GM23248 (cell line): ENCODE results near the gene RNF126. TPM values are rescaled to one million over a fixed set of nuclear protein-coding genes. Genes with fewer than 3 reads are reported as not detected.

ENCODE experiments used
- DNase-seq: peaks from one replicate; pipeline ENCODE4 v3.0.0-alpha.2; 2015
- H2AFZ ChIP-seq: fragments of 200-600 bp; sonication (generic); 2 replicates; pipeline ENCODE4 v1.6.1; 2016; ENCODE audit warnings: antibody characterized with exemption
- H3F3A ChIP-seq: fragments of 200-600 bp; sonication (generic); 2 replicates; pipeline ENCODE4 v1.6.1; 2016; ENCODE audit warnings: mild to moderate bottlenecking, antibody characterized with exemption, mixed run types; ENCODE audit not compliant: insufficient read depth
- H3K27ac ChIP-seq: fragments of 200-600 bp; sonication (generic); 2 replicates; pipeline ENCODE4 v1.5.1; 2016; ENCODE audit warnings: mild to moderate bottlenecking
- H3K27me3 ChIP-seq: fragments of 200-600 bp; sonication (generic); replicated peaks from 2 replicates; pipeline ENCODE4 v1.6.1; 2016; ENCODE audit warnings: mild to moderate bottlenecking; ENCODE audit not compliant: insufficient read depth
- H3K36me3 ChIP-seq: fragments of 200-600 bp; sonication (generic); 2 replicates; pipeline ENCODE4 v1.6.1; 2016; ENCODE audit warnings: low read depth, mild to moderate bottlenecking
- H3K4me1 ChIP-seq: fragments of 200-600 bp; sonication (generic); 2 replicates; pipeline ENCODE4 v1.6.1; 2016; ENCODE audit warnings: mild to moderate bottlenecking; ENCODE audit not compliant: insufficient read depth
- H3K4me2 ChIP-seq: fragments of 200-600 bp; sonication (generic); one replicate; pipeline ENCODE4 v1.6.1; 2016; ENCODE audit warnings: mild to moderate bottlenecking; ENCODE audit not compliant: unreplicated experiment
- H3K4me3 ChIP-seq: fragments of 200-600 bp; sonication (generic); 2 replicates; pipeline ENCODE4 v1.5.1; 2016; ENCODE audit warnings: mild to moderate bottlenecking
- H3K79me2 ChIP-seq: fragments of 200-600 bp; sonication (generic); 2 replicates; pipeline ENCODE4 v1.6.1; 2016; ENCODE audit warnings: mild to moderate bottlenecking; ENCODE audit not compliant: insufficient read depth
- H3K9ac ChIP-seq: fragments of 200-600 bp; sonication (generic); 2 replicates; pipeline ENCODE4 v1.6.1; 2016; ENCODE audit warnings: mild to moderate bottlenecking
- H3K9me2 ChIP-seq: fragments of 200-600 bp; sonication (generic); 2 replicates; pipeline ENCODE4 v1.6.1; 2016; ENCODE audit warnings: mixed run types, mild to moderate bottlenecking, moderate library complexity; ENCODE audit not compliant: insufficient read depth
- H3K9me3 ChIP-seq: fragments of 200-600 bp; sonication (generic); one replicate; pipeline ENCODE4 v1.6.1; 2017; ENCODE audit warnings: low read depth
- H4K20me1 ChIP-seq: fragments of 200-600 bp; sonication (generic); 2 replicates; pipeline ENCODE4 v1.6.0; 2016; ENCODE audit not compliant: insufficient read depth
- EZH2 ChIP-seq: fragments of 200-600 bp; sonication (generic); IDR thresholded peaks from 2 replicates; pipeline ENCODE4 v1.6.1; 2018; ENCODE audit warnings: antibody characterized with exemption, mild to moderate bottlenecking; ENCODE audit not compliant: insufficient read depth, poor library complexity, severe bottlenecking
- EZH2phosphoT487 ChIP-seq: fragments of 200-600 bp; sonication (generic); IDR thresholded peaks from 2 replicates; pipeline ENCODE4 v1.6.1; 2018; ENCODE audit warnings: antibody characterized with exemption, moderate library complexity, mild to moderate bottlenecking, low read depth; ENCODE audit not compliant: insufficient read depth
- WGBS, 2 experiments: methylation state at CpG; one replicate each; pipeline ENCODE4 v1.1.6; 2015 to 2017; ENCODE audit warnings: low lambda C conversion rate in 2 of 2, low coverage in 1 of 2; ENCODE audit errors: missing lambda C conversion rate in 2 of 2; 5-methylcytosine and 5-hydroxymethylcytosine counted together
- in situ Hi-C: fragments of 300-500 bp; cut with MboI; formaldehyde crosslinking; loops from 2 replicates; pipeline ENCODE4 v1.15.0; 2020
- polyA plus RNA-seq: library from polyadenylated mRNA; unstranded; fragments of >200 nt; fragmentation: Nextera tagmentation; extraction: Ambion mirVana; gene quantifications from 2 replicates; pipeline ENCODE4 v1.2.1, GENCODE V29; 2016
- total RNA-seq: library from RNA; depleted of rRNA; stranded (reverse); fragments of >200 nt; shearing (Covaris generic); gene quantifications from 2 replicates; pipeline ENCODE4 v1.2.3, GENCODE V29; 2014; rRNA removed

The RNF126 gene
- 71.3 and 72.4 TPM in 2 replicates for total RNA-seq
- 52.7 and 58.5 TPM in 2 replicates for polyA plus RNA-seq

DNA sequence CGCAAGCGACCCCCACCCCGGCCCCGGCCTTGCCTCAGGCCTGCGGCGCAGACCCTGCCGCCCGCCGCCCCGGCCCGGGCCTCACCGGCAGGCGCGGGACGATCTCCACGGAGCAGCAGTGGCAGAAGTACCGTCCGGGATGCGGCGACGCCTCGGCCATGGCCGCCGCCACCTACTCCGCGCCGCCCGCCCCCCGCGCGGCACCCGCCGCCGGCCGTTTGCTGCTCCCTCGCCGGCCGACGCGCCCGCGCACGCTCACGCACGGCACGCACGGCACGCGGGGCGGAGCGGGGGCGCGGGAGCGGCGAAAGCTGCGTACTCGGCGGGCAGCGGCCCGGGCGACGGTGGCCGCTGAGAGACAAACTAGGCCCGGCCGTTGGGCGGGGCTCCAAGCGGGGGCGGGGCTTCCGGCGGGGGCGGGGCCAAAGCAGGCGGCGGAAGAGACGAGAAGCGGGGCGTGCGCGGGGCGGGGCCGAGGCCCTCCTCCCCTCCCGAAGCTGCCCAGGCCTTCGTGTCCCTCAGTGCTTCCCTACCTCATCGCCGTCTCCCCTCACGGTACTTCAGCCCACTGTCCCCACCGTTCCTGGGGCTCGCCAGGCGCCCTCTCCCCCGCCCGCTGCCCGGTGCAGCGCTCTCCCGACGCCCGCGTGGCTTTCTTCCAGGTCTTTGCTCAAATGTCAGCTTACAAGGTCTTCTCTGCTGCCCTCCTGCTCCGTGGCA, at the start of gene RNF126:
Gene RNF126, minus strand, starts transcription at position 253 of the 720 bp plus-strand sequence. Its CDS starts 93 bp downstream, at position 160.
- Histone ChIP-seq H4K20me1 (no peaks in the 10 kb centered on the region), H3K9ac (peak within 1 kb of the TSS; percentile 96), H3K9me3 (no peaks in the 10 kb centered on the region), H3K27me3 (no peaks in the 10 kb centered on the region), H3K9me2 (no peaks in the 10 kb centered on the region), H3K79me2 (peaks cover 46% of the 10 kb centered on the region), H3F3A (peaks cover 10% of the 10 kb centered on the region; the same call in 1 of the 2 replicates), H2AFZ (peak within 1 kb of the TSS; percentile 82), H3K4me2 (peak within 1 kb of the TSS; percentile 99), H3K4me3 (peak within 1 kb of the TSS; percentile 90), H3K36me3 (no peaks in the 10 kb centered on the region), H3K27ac (peak within 1 kb of the TSS; percentile 91), H3K4me1 (peaks cover 25% of the 10 kb centered on the region)
- DNase-seq: peak; percentile 97
- 1% methylated on average over 56 to 78 of the region's 97 CpGs for WGBS, 2 experiments
- no peak for TF ChIP-seq EZH2phosphoT487
- TF ChIP-seq EZH2: no peak
- in situ Hi-C loops: no loop called here

DNA sequence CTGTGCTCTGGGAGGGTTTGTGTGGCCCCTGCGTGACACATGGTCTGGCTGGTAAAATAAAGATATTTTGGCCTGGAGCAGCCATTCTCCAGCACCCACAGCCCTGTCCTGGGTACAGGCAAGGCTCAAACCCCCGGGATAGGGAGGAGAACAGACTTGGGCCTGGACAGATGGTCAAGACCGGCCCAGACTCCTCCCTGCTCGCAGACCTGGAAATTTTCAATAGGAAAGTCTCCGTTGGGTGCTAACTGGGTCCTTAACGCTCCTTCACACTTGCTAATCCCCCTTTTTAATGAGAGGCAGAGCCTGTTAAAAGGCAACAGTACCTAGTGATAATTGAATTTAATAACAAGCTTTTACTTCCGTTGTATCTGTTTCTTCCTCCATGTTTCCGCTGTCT, 48.2 kb upstream of the RNF126 start:
- H3K36me3 ChIP-seq: no peaks in the 10 kb centered on the region
- no peak overlapping the region for H3K9ac ChIP-seq
- no peaks in the 10 kb centered on the region for H3K4me1 ChIP-seq
- no peak overlapping the region for H3K4me2 ChIP-seq
- no peaks in the 10 kb centered on the region for H3K9me3 ChIP-seq
- no peak overlapping the region for H3K27ac ChIP-seq
- in situ Hi-C loops: no loop called here
- H3K27me3 ChIP-seq: peaks cover 15% of the 10 kb centered on the region; the same call in 1 of the 2 replicates
- no peaks in the 10 kb centered on the region for H4K20me1 ChIP-seq
- H3K9me2 ChIP-seq: no peaks in the 10 kb centered on the region
- TF ChIP-seq EZH2: peak; percentile 9
- no peak for TF ChIP-seq EZH2phosphoT487
- H3K79me2 ChIP-seq: no peaks in the 10 kb centered on the region
- H3K4me3 ChIP-seq: no peak overlapping the region
- H2AFZ ChIP-seq: no peak overlapping the region
- peaks cover 7% of the 10 kb centered on the region; the same call in 1 of the 2 replicates for H3F3A ChIP-seq
- 76 to 93% methylated on average over 7 to 8 of the region's 8 CpGs for WGBS, 2 experiments
- no peak for DNase-seq

DNA sequence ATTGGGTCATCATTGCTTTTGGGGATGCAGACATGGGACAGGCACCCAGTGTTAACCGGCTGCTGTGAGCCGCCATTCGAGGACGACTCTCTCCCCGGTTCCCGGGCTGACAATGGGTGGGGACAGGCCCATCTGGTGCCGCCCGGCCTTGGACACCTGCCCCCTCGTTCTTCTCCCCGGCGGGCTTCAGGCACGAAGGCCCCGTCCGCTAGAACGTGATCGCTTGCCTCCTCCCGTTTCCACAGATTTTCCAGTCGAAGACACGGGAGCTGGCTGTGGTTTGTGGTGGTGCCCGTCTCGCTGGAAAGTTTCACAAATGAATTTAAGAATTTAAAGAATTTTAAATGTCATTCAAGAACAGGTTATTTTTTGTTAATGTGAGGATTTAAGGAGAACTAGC, 47.8 kb upstream of the RNF126 start:
- H3K9me3 ChIP-seq: no peaks in the 10 kb centered on the region
- H2AFZ ChIP-seq: no peak overlapping the region
- no peaks in the 10 kb centered on the region for H3K4me1 ChIP-seq
- H3F3A ChIP-seq: peaks cover 7% of the 10 kb centered on the region; the same call in 1 of the 2 replicates
- no peaks in the 10 kb centered on the region for H4K20me1 ChIP-seq
- H3K79me2 ChIP-seq: no peaks in the 10 kb centered on the region
- no peak overlapping the region for H3K4me2 ChIP-seq
- H3K27me3 ChIP-seq: peaks cover 15% of the 10 kb centered on the region; the same call in 1 of the 2 replicates
- H3K4me3 ChIP-seq: no peak overlapping the region
- H3K9ac ChIP-seq: no peak overlapping the region
- H3K36me3 ChIP-seq: no peaks in the 10 kb centered on the region
- TF ChIP-seq EZH2: no peak
- no peak for TF ChIP-seq EZH2phosphoT487
- no peaks in the 10 kb centered on the region for H3K9me2 ChIP-seq
- no peak overlapping the region for H3K27ac ChIP-seq
- WGBS, 2 experiments: 11 to 16% methylated on average over 19 of the region's 21 CpGs
- in situ Hi-C loops: no loop called here
- DNase-seq: no peak

GRCh38 chr19:709965-710571, 47.1 kb upstream of the RNF126 start:
- no peak overlapping the region for H3K4me2 ChIP-seq
- no peak overlapping the region for H2AFZ ChIP-seq
- WGBS, 2 experiments: 4 to 5% methylated on average over 9 to 27 of the region's 27 CpGs
- peaks cover 7% of the 10 kb centered on the region; the same call in 1 of the 2 replicates for H3F3A ChIP-seq
- no peaks in the 10 kb centered on the region for H3K9me2 ChIP-seq
- H4K20me1 ChIP-seq: no peaks in the 10 kb centered on the region
- in situ Hi-C loops: no loop called here
- no peaks in the 10 kb centered on the region for H3K36me3 ChIP-seq
- no peak overlapping the region for H3K27ac ChIP-seq
- H3K4me3 ChIP-seq: no peak overlapping the region
- TF ChIP-seq EZH2phosphoT487: no peak
- peak; percentile 6 for TF ChIP-seq EZH2
- DNase-seq: no peak
- no peaks in the 10 kb centered on the region for H3K79me2 ChIP-seq
- H3K27me3 ChIP-seq: peaks cover 15% of the 10 kb centered on the region; the same call in 1 of the 2 replicates
- no peak overlapping the region for H3K9ac ChIP-seq
- no peaks in the 10 kb centered on the region for H3K4me1 ChIP-seq
- H3K9me3 ChIP-seq: no peaks in the 10 kb centered on the region
